Esophagus squamous epithelium (tissue), 4 donors: Measurements from ENCODE around the gene SGMS1.

Experiments used
- CTCF ChIP-seq, 6 experiments: fragments of 450-650 bp in 4 of 6; fragments of 200-600 bp in 2 of 6; sonication (generic) in 2 of 6; IDR thresholded peaks; one replicate each; pipeline ENCODE4 v1.5.1; 2016 to 2019; ENCODE audit warnings: antibody characterized with exemption in 6 of 6, mild to moderate bottlenecking in 4 of 6, moderate library complexity in 4 of 6
- POLR2A ChIP-seq, 4 donors: fragments of 450-650 bp; IDR thresholded peaks; one replicate each; pipeline ENCODE4 v1.6.1; 2017; ENCODE audit warnings: antibody characterized with exemption in 4 of 4, mild to moderate bottlenecking in 4 of 4, moderate library complexity in 3 of 4

DNA sequence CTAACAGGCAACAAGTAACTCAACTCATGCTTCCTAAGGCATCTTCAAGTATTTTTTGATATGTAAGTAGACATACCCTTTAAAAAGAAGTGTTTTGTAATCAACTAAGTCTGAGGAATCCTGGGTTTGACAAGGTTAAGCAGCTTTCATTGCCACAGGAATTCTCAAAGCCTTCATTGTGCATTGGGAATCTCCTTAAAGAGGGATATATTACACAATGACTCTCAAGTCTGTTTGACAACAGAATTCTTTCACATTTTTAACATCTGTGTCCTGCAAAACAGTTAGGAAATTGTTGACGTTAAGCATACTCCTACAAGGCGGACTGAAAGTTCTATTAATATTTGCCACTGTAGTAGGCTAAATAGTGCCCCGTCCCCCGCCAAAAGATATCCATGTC is 71.4 kb downstream of the SGMS1 start:
- no peak for TF ChIP-seq CTCF (IDR thresholded peaks at IDR 0.05)
- TF ChIP-seq POLR2A (IDR thresholded peaks at IDR 0.05): no peak
